MM.1S (cell line): ENCODE results near the gene TRAF1.

Experiments used
- DNase-seq: peaks from one replicate; pipeline ENCODE4 v3.0.0-alpha.2; 2015
- H2AFZ ChIP-seq: fragments of 300-600 bp; sonication (generic); 2 replicates; pipeline ENCODE4 v1.6.0; 2016; ENCODE audit warnings: antibody characterized with exemption, low read length
- H3F3A ChIP-seq: fragments of 300-600 bp; sonication (generic); 2 replicates; pipeline ENCODE4 v1.6.1; 2016; ENCODE audit warnings: mild to moderate bottlenecking, antibody characterized with exemption, low read length, moderate library complexity, mixed read lengths; ENCODE audit not compliant: insufficient read depth
- H3K27ac ChIP-seq: fragments of 300-600 bp; sonication (generic); 2 replicates; pipeline ENCODE4 v1.5.1; 2016; ENCODE audit warnings: mild to moderate bottlenecking, low read length
- H3K27me3 ChIP-seq: fragments of 300-600 bp; sonication (generic); replicated peaks from 2 replicates; pipeline ENCODE4 v1.6.0; 2016; ENCODE audit warnings: low read length; ENCODE audit not compliant: insufficient read depth
- H3K36me3 ChIP-seq: fragments of 300-600 bp; sonication (generic); replicated peaks from 2 replicates; pipeline ENCODE4 v1.6.1; 2016; ENCODE audit warnings: mild to moderate bottlenecking, low read length, mixed read lengths; ENCODE audit not compliant: insufficient read depth
- H3K4me1 ChIP-seq: fragments of 300-600 bp; sonication (generic); 2 replicates; pipeline ENCODE4 v1.6.1; 2016; ENCODE audit warnings: low read length, mixed read lengths
- H3K4me2 ChIP-seq: fragments of 300-600 bp; sonication (generic); 2 replicates; pipeline ENCODE4 v1.6.0; 2016; ENCODE audit warnings: low read depth, low read length
- H3K4me3 ChIP-seq: fragments of 300-600 bp; sonication (generic); 2 replicates; pipeline ENCODE4 v1.5.1; 2016; ENCODE audit warnings: low read length, mixed read lengths
- H3K79me2 ChIP-seq: fragments of 300-600 bp; sonication (generic); 2 replicates; pipeline ENCODE4 v1.6.1; 2016; ENCODE audit warnings: mixed run types, low read length, mixed read lengths
- H3K9ac ChIP-seq: fragments of 300-600 bp; sonication (generic); 2 replicates; pipeline ENCODE4 v1.6.1; 2016; ENCODE audit warnings: low read length, mixed read lengths
- H3K9me2 ChIP-seq: fragments of 300-600 bp; sonication (generic); replicated peaks from 2 replicates; pipeline ENCODE4 v1.6.1; 2016; ENCODE audit warnings: mild to moderate bottlenecking, low read length, mixed read lengths; ENCODE audit not compliant: insufficient read depth
- H3K9me3 ChIP-seq: fragments of 300-600 bp; sonication (generic); replicated peaks from 2 replicates; pipeline ENCODE4 v1.6.1; 2016; ENCODE audit warnings: mild to moderate bottlenecking, low read length, mixed read lengths; ENCODE audit not compliant: insufficient read depth
- H4K20me1 ChIP-seq: fragments of 300-600 bp; sonication (generic); 2 replicates; pipeline ENCODE4 v1.6.1; 2016; ENCODE audit warnings: mild to moderate bottlenecking, low read length, moderate library complexity, mixed read lengths; ENCODE audit not compliant: insufficient read depth
- EZH2 ChIP-seq: fragments of 300-600 bp; sonication (generic); optimal IDR thresholded peaks from 2 replicates; pipeline ENCODE3; 2017; ENCODE audit warnings: low read depth, mild to moderate bottlenecking, antibody characterized with exemption, low read length, mixed read lengths
- EZH2phosphoT487 ChIP-seq: fragments of 300-600 bp; sonication (generic); IDR thresholded peaks from 2 replicates; pipeline ENCODE4 v1.6.1; 2018; ENCODE audit warnings: antibody characterized with exemption, low read length
- TF ChIP-seq, protein P1 (sequence below): fragments of 300-600 bp; sonication (generic); IDR thresholded peaks from 2 replicates; pipeline ENCODE4 v1.5.1; 2016; ENCODE audit warnings: antibody characterized with exemption, low read length, mixed read lengths

The TRAF1 gene

DNA sequence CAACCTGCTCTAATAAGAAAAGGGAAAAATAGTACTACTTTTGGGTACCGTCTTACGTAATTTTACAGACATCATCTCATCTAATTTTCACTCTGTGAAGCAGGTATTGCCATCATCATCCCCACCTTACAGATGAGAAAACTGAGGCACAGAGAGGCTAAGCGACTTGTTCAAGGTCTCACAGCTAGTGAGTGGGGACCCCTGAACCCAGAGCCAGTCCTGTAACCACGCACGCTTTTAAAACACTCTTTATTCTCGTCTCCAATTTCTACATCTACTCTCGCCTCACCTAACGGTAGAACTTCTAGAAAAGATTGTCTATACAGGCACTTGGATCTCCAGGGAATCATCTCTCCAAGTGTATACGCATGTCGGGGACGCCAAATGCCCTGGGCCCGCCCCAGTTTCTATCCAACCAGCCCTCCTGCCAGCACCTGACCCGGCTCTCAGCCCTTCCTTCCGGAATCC lies 1.5 kb upstream of the TRAF1 start:
- no peaks in the 10 kb centered on the region for H3K27me3 ChIP-seq
- H3K79me2 ChIP-seq = no peaks in the 10 kb centered on the region
- H3K9me2 ChIP-seq = no peaks in the 10 kb centered on the region
- peak overlapping the region; percentile 92 for H3K4me2 ChIP-seq
- no peak for DNase-seq
- TF ChIP-seq EZH2phosphoT487 (no peak), EZH2 (no peak)
- TF ChIP-seq, protein P1, sequence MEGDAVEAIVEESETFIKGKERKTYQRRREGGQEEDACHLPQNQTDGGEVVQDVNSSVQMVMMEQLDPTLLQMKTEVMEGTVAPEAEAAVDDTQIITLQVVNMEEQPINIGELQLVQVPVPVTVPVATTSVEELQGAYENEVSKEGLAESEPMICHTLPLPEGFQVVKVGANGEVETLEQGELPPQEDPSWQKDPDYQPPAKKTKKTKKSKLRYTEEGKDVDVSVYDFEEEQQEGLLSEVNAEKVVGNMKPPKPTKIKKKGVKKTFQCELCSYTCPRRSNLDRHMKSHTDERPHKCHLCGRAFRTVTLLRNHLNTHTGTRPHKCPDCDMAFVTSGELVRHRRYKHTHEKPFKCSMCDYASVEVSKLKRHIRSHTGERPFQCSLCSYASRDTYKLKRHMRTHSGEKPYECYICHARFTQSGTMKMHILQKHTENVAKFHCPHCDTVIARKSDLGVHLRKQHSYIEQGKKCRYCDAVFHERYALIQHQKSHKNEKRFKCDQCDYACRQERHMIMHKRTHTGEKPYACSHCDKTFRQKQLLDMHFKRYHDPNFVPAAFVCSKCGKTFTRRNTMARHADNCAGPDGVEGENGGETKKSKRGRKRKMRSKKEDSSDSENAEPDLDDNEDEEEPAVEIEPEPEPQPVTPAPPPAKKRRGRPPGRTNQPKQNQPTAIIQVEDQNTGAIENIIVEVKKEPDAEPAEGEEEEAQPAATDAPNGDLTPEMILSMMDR = no peak
- peak overlapping the region; percentile 82 for H2AFZ ChIP-seq
- no peaks in the 10 kb centered on the region for H4K20me1 ChIP-seq
- H3K4me1 ChIP-seq = peaks cover 53% of the 10 kb centered on the region
- peak overlapping the region; percentile 54; the same call in 1 of the 2 replicates for H3K27ac ChIP-seq
- no peaks in the 10 kb centered on the region for H3K36me3 ChIP-seq
- H3K4me3 ChIP-seq = peak overlapping the region; percentile 73
- peaks cover 44% of the 10 kb centered on the region for H3F3A ChIP-seq
- no peaks in the 10 kb centered on the region for H3K9me3 ChIP-seq
- H3K9ac ChIP-seq = peak overlapping the region; percentile 83

DNA sequence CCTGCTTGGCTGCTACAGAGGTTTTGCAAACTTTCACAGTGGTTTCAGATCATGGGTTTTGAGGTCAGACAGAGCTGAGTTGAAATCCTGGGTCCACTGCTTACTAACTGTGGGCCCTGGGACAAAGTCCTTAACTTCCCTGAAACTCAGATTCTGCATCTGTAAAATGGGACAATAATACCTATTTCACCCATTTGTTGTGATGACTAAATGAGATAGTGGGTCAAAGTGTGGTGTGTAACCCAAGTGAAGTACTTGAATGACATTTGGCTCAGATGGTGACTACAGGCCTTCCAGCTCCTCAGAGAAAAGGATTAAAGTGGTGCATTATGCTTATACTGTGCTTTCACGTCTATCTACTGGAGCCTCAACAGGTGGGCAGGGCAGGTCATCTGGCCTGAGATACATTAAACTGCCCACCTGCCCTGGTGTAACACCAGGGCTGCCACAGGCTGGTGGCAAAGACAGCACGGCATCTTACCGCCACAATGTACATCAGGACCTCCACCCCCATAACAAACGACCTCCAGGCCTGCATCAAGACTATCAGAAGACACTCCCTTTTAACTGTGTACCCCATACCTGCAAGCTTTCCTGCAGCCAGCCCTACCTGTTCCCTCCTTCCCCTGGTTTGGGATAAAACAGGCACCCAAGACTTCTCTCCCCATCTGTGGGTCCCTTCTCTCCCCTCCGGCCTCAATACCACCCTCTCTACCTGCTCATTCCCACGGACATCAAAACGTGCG lies 846 bp upstream of the TRAF1 start:
- H3K9ac ChIP-seq = no peak overlapping the region
- H3K4me1 ChIP-seq = peaks cover 47% of the 10 kb centered on the region

DNA sequence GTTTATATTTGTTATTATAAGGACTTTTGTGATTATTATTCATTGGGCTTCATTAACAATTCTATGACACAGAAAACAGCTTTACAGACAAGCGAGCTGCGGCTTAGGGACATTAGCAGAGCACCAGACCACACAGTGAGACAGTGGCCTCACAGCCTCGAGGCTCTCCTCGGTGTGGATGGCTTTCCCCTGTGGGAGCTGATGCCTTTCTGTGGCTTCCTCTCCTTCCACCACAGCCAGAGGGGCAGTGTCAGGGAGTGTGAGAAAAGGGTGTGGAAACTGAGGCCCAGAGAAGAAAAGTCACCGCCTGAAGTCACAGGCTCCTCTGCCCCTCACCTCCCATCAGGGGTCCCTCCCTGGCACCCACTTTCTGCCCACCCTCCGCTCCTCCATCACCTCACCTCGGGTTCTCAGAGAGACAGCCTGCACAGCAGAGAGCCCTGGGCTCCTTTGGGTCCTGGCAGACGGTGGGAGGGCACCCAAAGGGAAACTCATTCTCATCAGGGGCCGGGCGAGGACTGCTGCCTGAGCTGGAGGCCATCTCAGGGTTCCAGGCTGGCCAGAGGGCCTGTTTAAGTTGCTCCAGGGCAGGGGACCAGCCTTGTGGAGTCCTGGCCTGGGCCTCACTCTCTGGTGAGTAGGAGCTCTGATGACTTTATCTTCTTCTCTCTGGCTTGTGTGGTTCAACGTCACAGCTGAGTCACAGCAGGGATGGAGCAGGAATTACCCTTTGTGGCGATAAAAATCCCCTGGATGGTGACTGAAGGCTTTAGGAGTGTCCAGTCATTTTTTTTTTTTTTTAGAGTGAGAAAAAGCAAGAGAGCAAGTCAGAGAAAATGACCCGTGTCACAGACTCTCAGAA lies 830 bp downstream of the TRAF1 start:
- Histone ChIP-seq H3K9me3 (no peaks in the 10 kb centered on the region), H2AFZ (no peak overlapping the region), H3K27me3 (no peaks in the 10 kb centered on the region), H3F3A (peaks cover 26% of the 10 kb centered on the region), H3K9me2 (no peaks in the 10 kb centered on the region), H3K36me3 (no peaks in the 10 kb centered on the region), H3K27ac (no peak overlapping the region), H3K4me2 (no peak overlapping the region), H3K4me1 (peaks cover 34% of the 10 kb centered on the region), H3K4me3 (no peak overlapping the region), H4K20me1 (no peaks in the 10 kb centered on the region), H3K9ac (no peak overlapping the region), H3K79me2 (no peaks in the 10 kb centered on the region)
- TF ChIP-seq EZH2 (no peak), EZH2phosphoT487 (no peak)
- TF ChIP-seq, protein P1 = no peak
- no peak for DNase-seq

More for the DNA sequence above, 846 bp upstream of the TRAF1 start:
- Histone ChIP-seq H3K4me2 (peak overlapping the region; percentile 92; the same call in 1 of the 2 replicates), H3K27me3 (no peaks in the 10 kb centered on the region), H4K20me1 (no peaks in the 10 kb centered on the region), H3K9me3 (no peaks in the 10 kb centered on the region), H3K27ac (peak overlapping the region; percentile 43; the same call in 1 of the 2 replicates), H3F3A (peaks cover 43% of the 10 kb centered on the region), H2AFZ (no peak overlapping the region), H3K4me3 (no peak overlapping the region), H3K9me2 (no peaks in the 10 kb centered on the region), H3K36me3 (no peaks in the 10 kb centered on the region), H3K79me2 (no peaks in the 10 kb centered on the region)
- DNase-seq = no peak
- TF ChIP-seq EZH2phosphoT487 (no peak), EZH2 (no peak)
- TF ChIP-seq, protein P1 = no peak
